Naive thymus-derived CD4-positive, alpha-beta T cell (primary cell): ENCODE data around the gene DPP10. TPM values are rescaled to one million over a fixed set of nuclear protein-coding genes. Genes with fewer than 3 reads are reported as not detected.

Experiments
- ATAC-seq: fragments of 150-1000 bp; cut with Tn5 transposase; 2 replicates; pipeline ENCODE4 v1.10.0; 2021; ENCODE audit warnings: mild to moderate bottlenecking, moderate library complexity
- CTCF ChIA-PET: fragments of 350-600 bp; sonication (Branson Sonifier 250); formaldehyde crosslinking; loops from one replicate; lab custom pipeline; 2021; ENCODE audit warnings: antibody characterized with exemption; lab: Charles Lee
- POLR2A ChIA-PET: fragments of 350-600 bp; sonication (Branson Sonifier 250); formaldehyde crosslinking; loops from one replicate; lab custom pipeline; 2021; ENCODE audit warnings: antibody characterized with exemption, inconsistent platforms; lab: Charles Lee
- DNase-seq, 9 donors: peaks; one replicate each; pipeline versions ENCODE4 v3.0.0 to v3.0.0-alpha.2; 2020 to 2022; ENCODE audit warnings: mixed read lengths in 1 of 9
- H3K27ac ChIP-seq: one replicate; pipeline ENCODE4 v1.7.0; 2013; ENCODE audit warnings: mild to moderate bottlenecking, low read depth, low read length, moderate library complexity
- H3K27me3 ChIP-seq, 2 donors: one replicate each; pipeline ENCODE4 v1.7.0; 2013; ENCODE audit warnings: low read length in 2 of 2, mild to moderate bottlenecking in 2 of 2, moderate library complexity in 2 of 2; ENCODE audit not compliant: control insufficient read depth in 2 of 2, insufficient read depth in 2 of 2
- H3K36me3 ChIP-seq, 3 experiments: 1 replicate in 2 of 3; 2 replicates in 1 of 3; pipeline ENCODE4 v1.7.0; 2013; ENCODE audit warnings: low read length in 3 of 3, mild to moderate bottlenecking in 3 of 3, moderate library complexity in 1 of 3; ENCODE audit not compliant: insufficient read depth in 3 of 3, control insufficient read depth in 2 of 3
- H3K4me1 ChIP-seq, 2 donors: one replicate each; pipeline ENCODE4 v1.7.0; 2013; ENCODE audit warnings: low read length in 2 of 2, mild to moderate bottlenecking in 2 of 2, moderate library complexity in 1 of 2; ENCODE audit not compliant: control insufficient read depth in 2 of 2, insufficient read depth in 2 of 2
- H3K4me3 ChIP-seq: 2 replicates; pipeline ENCODE4 v1.7.0; 2013; ENCODE audit warnings: mild to moderate bottlenecking, low read length
- H3K9me3 ChIP-seq, 3 experiments: 1 replicate in 2 of 3; 2 replicates in 1 of 3; pipeline ENCODE4 v1.7.0; 2013; ENCODE audit warnings: low read length in 3 of 3; ENCODE audit not compliant: control insufficient read depth in 2 of 3
- H3K27ac Mint-ChIP-seq, 9 donors: one replicate each; pipeline ENCODE4 v1.8.0; 2020 to 2022; ENCODE audit warnings: mixed read lengths in 9 of 9, mild to moderate bottlenecking in 8 of 9, moderate library complexity in 5 of 9, inconsistent platforms in 2 of 9
- H3K27me3 Mint-ChIP-seq, 5 donors: one replicate each; pipeline ENCODE4 v1.8.0; 2021 to 2022; ENCODE audit warnings: mixed read lengths in 5 of 5, mild to moderate bottlenecking in 1 of 5
- H3K36me3 Mint-ChIP-seq, 5 donors: one replicate each; pipeline ENCODE4 v1.8.0; 2020 to 2022; ENCODE audit warnings: mixed read lengths in 5 of 5, mild to moderate bottlenecking in 3 of 5, inconsistent platforms in 1 of 5
- H3K4me1 Mint-ChIP-seq, 7 donors: one replicate each; pipeline ENCODE4 v1.8.0; 2020 to 2022; ENCODE audit warnings: mixed read lengths in 7 of 7, mild to moderate bottlenecking in 3 of 7, inconsistent platforms in 1 of 7
- H3K4me3 Mint-ChIP-seq, 10 donors: one replicate each; pipeline ENCODE4 v1.8.0; 2020 to 2022; ENCODE audit warnings: mild to moderate bottlenecking in 10 of 10, mixed read lengths in 10 of 10, moderate library complexity in 6 of 10, inconsistent platforms in 2 of 10
- H3K9me3 Mint-ChIP-seq, 11 donors: one replicate each; pipeline ENCODE4 v1.8.0; 2020 to 2022; ENCODE audit warnings: mixed read lengths in 11 of 11, mild to moderate bottlenecking in 4 of 11, inconsistent platforms in 1 of 11, moderate library complexity in 1 of 11
- intact Hi-C, 2 donors: fragments of 100-400 bp; cut with micrococcal nuclease; formaldehyde crosslinking; loops; one replicate each; pipeline ENCODE4 v1.15.1; 2023
- polyA plus RNA-seq, 2 donors: library from polyadenylated mRNA; unstranded; fragments of 300-500 nt; fragmentation: Illumina TruSeq; gene quantifications; one replicate each; pipeline ENCODE4 v1.2.3, GENCODE V29; 2021
- total RNA-seq, 6 experiments: library from RNA in 5 of 6; stranded (reverse) in 5 of 6; gene quantifications; 1 replicate in 5 of 6; 2 replicates in 1 of 6; pipeline ENCODE4 v1.2.3 and lab custom pipeline; 2021 to 2026

Gene DPP10
- total and polyA plus RNA-seq, 7 experiments from 2014 or later = not detected

DNA sequence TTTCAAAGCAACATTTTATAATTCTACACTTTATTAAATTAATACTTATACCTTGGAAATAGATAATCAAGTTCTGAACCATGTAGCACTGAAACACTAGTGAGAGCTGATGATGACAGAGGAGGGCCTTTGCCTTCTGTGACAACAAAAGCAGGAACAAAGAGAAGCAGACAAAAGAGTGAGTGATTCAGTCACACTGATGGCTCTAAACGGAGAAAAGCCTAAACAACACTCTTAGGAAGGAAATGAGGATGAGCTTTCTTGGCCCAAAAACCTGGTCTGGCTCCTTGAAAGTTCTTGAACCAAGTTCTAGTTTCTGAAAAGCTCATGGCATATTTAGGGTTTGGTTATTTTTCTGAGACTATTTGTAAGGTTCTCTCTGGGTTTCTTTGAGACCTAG is 271.9 kb downstream of the DPP10 start:
- Mint-ChIP-seq H3K9me3 (peaks cover 0 to 3% (median 0%) of the 10 kb centered on the region in 11 donors), H3K36me3 (no peaks in the 10 kb centered on the region), H3K4me1 (no peaks in the 10 kb centered on the region), H3K4me3 (no peak overlapping the region), H3K27me3 (peaks cover 0 to 1% (median 0%) of the 10 kb centered on the region in 5 donors), H3K27ac (no peak overlapping the region)
- no peaks in the 10 kb centered on the region for H3K36me3 ChIP-seq
- H3K4me1 ChIP-seq = no peaks in the 10 kb centered on the region
- H3K4me3 ChIP-seq = no peak overlapping the region
- no peaks in the 10 kb centered on the region for H3K9me3 ChIP-seq
- CTCF ChIA-PET = no interaction called here
- DNase-seq (no peak), ATAC-seq (no peak)
- no peaks in the 10 kb centered on the region for H3K27me3 ChIP-seq
- POLR2A ChIA-PET = no interaction called here
- no peak overlapping the region for H3K27ac ChIP-seq
- intact Hi-C loops = no loop called here

DNA sequence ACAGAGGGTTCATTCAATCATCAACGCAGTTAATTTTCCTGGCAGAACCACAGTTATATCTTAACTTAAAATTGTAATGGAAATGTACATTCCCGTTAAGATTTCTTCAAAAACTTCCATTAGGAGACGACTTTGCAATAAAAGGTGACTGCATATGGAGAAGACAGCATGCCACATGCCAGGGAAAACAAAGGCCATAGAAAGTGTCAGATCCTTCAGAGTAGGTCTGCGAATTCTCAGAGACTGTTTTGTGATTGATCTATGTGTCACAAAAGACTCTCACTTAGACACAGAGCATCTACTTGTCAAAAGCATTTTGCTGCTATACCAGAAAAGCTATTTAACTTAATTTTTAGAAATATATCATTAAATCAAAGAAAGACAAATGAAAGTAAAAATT is 274.6 kb downstream of the DPP10 start:
- no peaks in the 10 kb centered on the region for H3K36me3 Mint-ChIP-seq
- ATAC-seq (no peak), DNase-seq (no peak)
- Histone ChIP-seq H3K9me3 (no peaks in the 10 kb centered on the region), H3K27ac (no peak overlapping the region), H3K27me3 (no peaks in the 10 kb centered on the region), H3K4me3 (no peak overlapping the region), H3K4me1 (no peaks in the 10 kb centered on the region), H3K36me3 (no peaks in the 10 kb centered on the region)
- no peak overlapping the region for H3K27ac Mint-ChIP-seq
- ChIA-PET CTCF (no interaction called here), POLR2A (interaction anchor here (0.5 kb wide), 1 partner anchor 64 kb away, joined by 3 read pairs; no protein-coding TSS in a partner anchor)
- H3K4me1 Mint-ChIP-seq = no peaks in the 10 kb centered on the region
- H3K9me3 Mint-ChIP-seq = peaks cover 0 to 3% (median 0%) of the 10 kb centered on the region in 11 donors
- H3K27me3 Mint-ChIP-seq = peaks cover 0 to 3% (median 0%) of the 10 kb centered on the region in 5 donors
- intact Hi-C loops = no loop called here
- H3K4me3 Mint-ChIP-seq = no peak overlapping the region

DNA sequence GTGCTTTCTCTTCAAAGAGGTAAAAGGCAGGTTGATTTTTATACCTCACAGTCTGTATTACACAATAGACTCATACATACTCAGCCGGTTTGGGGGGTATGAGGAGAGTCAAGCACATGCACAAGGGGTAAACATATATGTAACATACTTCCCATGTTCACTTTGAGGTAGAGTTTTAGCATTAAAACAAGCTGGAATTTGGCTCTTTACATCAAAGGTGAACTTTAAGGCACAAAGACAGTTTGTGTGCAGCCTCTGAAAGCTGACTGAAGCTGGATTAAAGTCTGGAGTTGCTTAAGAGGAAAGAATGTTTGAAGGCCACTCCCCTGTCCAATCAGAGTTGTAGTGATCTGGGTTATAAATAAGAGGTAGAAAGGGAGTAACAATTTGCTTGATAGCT is 282.0 kb downstream of the DPP10 start:
- Mint-ChIP-seq H3K27ac (no peak overlapping the region), H3K9me3 (peaks cover 0 to 1% (median 0%) of the 10 kb centered on the region in 11 donors), H3K36me3 (no peaks in the 10 kb centered on the region), H3K4me1 (no peaks in the 10 kb centered on the region), H3K4me3 (no peak overlapping the region), H3K27me3 (peaks cover 0 to 4% (median 0%) of the 10 kb centered on the region in 5 donors)
- DNase-seq (no peak), ATAC-seq (no peak)
- Histone ChIP-seq H3K4me1 (no peaks in the 10 kb centered on the region), H3K36me3 (no peaks in the 10 kb centered on the region), H3K27ac (no peak overlapping the region), H3K27me3 (no peaks in the 10 kb centered on the region), H3K9me3 (no peaks in the 10 kb centered on the region), H3K4me3 (no peak overlapping the region)
- ChIA-PET CTCF (no interaction called here), POLR2A (no interaction called here)
- intact Hi-C loops = no loop called here

- CTCF ChIA-PET = no interaction called here
- Mint-ChIP-seq H3K4me1 (no peaks in the 10 kb centered on the region), H3K9me3 (peaks cover 0 to 8% (median 0%) of the 10 kb centered on the region in 11 donors), H3K4me3 (no peak overlapping the region), H3K36me3 (no peaks in the 10 kb centered on the region), H3K27me3 (peaks cover 0 to 2% (median 0%) of the 10 kb centered on the region in 5 donors), H3K27ac (no peak overlapping the region)
- Histone ChIP-seq H3K4me1 (no peaks in the 10 kb centered on the region), H3K36me3 (no peaks in the 10 kb centered on the region), H3K9me3 (no peaks in the 10 kb centered on the region), H3K27ac (no peak overlapping the region), H3K27me3 (no peaks in the 10 kb centered on the region), H3K4me3 (no peak overlapping the region)
- intact Hi-C loops = no loop called here
- POLR2A ChIA-PET = no interaction called here
- ATAC-seq = no peak
- DNase-seq = no peak
Observed at GRCh38 chr2:114727012-114727411, 284.6 kb downstream of the DPP10 start.

DNA sequence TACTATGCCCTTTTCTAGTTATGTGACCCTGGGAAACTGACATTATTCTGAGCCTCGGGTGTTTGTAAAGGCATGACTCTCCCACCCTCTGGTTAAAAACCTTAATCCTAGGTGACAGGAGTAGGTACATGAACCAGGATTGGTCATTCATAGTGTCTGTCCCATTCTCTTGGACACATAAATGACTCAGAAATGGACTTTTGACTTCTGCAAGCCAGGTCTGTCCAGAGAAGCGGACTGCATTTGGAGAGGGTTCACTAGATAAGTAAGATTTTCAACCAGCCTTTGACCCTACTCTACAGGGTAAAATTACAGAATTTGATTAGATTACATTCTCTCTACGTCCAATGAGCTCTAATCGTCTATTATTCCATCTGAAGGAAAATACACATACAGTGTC is 285.9 kb downstream of the DPP10 start:
- no peaks in the 10 kb centered on the region for H3K36me3 ChIP-seq
- no peaks in the 10 kb centered on the region for H3K27me3 Mint-ChIP-seq
- ChIA-PET CTCF (no interaction called here), POLR2A (no interaction called here)
- H3K4me1 ChIP-seq = no peaks in the 10 kb centered on the region
- no peaks in the 10 kb centered on the region for H3K4me1 Mint-ChIP-seq
- no peaks in the 10 kb centered on the region for H3K27me3 ChIP-seq
- no peak overlapping the region for H3K4me3 ChIP-seq
- intact Hi-C loops = no loop called here
- no peaks in the 10 kb centered on the region for H3K36me3 Mint-ChIP-seq
- no peak overlapping the region for H3K4me3 Mint-ChIP-seq
- no peaks in the 10 kb centered on the region for H3K9me3 ChIP-seq
- ATAC-seq = no peak
- H3K9me3 Mint-ChIP-seq = peaks cover 0 to 11% (median 0%) of the 10 kb centered on the region in 11 donors
- no peak for DNase-seq
- no peak overlapping the region for H3K27ac ChIP-seq
- no peak overlapping the region for H3K27ac Mint-ChIP-seq

GRCh38 chr2:114729026-114729425 is 286.6 kb downstream of the DPP10 start:
- Mint-ChIP-seq H3K9me3 (peaks cover 0 to 11% (median 0%) of the 10 kb centered on the region in 11 donors), H3K27me3 (no peaks in the 10 kb centered on the region), H3K36me3 (no peaks in the 10 kb centered on the region), H3K4me1 (no peaks in the 10 kb centered on the region), H3K4me3 (no peak overlapping the region), H3K27ac (no peak overlapping the region)
- DNase-seq (no peak), ATAC-seq (no peak)
- no peaks in the 10 kb centered on the region for H3K4me1 ChIP-seq
- H3K4me3 ChIP-seq = no peak overlapping the region
- ChIA-PET CTCF (no interaction called here), POLR2A (no interaction called here)
- H3K27me3 ChIP-seq = no peaks in the 10 kb centered on the region
- H3K27ac ChIP-seq = no peak overlapping the region
- no peaks in the 10 kb centered on the region for H3K36me3 ChIP-seq
- intact Hi-C loops = no loop called here
- no peaks in the 10 kb centered on the region for H3K9me3 ChIP-seq

GRCh38 chr2:114735126-114735525 is 292.7 kb downstream of the DPP10 start:
- DNase-seq (no peak), ATAC-seq (no peak)
- intact Hi-C loops = no loop called here
- H3K27me3 Mint-ChIP-seq = peaks cover 0 to 5% (median 0%) of the 10 kb centered on the region in 5 donors
- H3K36me3 ChIP-seq = no peaks in the 10 kb centered on the region
- no peaks in the 10 kb centered on the region for H3K36me3 Mint-ChIP-seq
- CTCF ChIA-PET = no interaction called here
- H3K27ac Mint-ChIP-seq = no peak overlapping the region
- no peaks in the 10 kb centered on the region for H3K4me1 Mint-ChIP-seq
- H3K9me3 Mint-ChIP-seq = peaks cover 0 to 11% (median 2%) of the 10 kb centered on the region in 11 donors
- no peaks in the 10 kb centered on the region for H3K27me3 ChIP-seq
- POLR2A ChIA-PET = no interaction called here
- H3K4me3 Mint-ChIP-seq = no peak overlapping the region
- H3K27ac ChIP-seq = no peak overlapping the region
- H3K4me1 ChIP-seq = no peaks in the 10 kb centered on the region
- no peaks in the 10 kb centered on the region for H3K9me3 ChIP-seq
- H3K4me3 ChIP-seq = no peak overlapping the region
